Measurements from ENCODE around the gene SUN5. TPM values are rescaled to one million over a fixed set of nuclear protein-coding genes. Genes with fewer than 3 reads are reported as not detected.
A peak's percentile ranks its signal among the peaks of the same experiment; 100 is the strongest.

SUN5 gene
- total RNA-seq, 1 donor from 2014 or later, result not detected

GRCh38 chr20:32945710-32946221, 58.5 kb downstream of the SUN5 start:
- Mint-ChIP-seq H3K4me1 (ENCODE audit: unreplicated experiment) (peaks cover 4% of the 10 kb centered on the region), H3K9me3 (peaks cover 5% of the 10 kb centered on the region), H3K36me3 (no peaks in the 10 kb centered on the region), H3K27me3 (peaks cover 42% of the 10 kb centered on the region), H3K4me3 (no peak overlapping the region), H3K27ac (no peak overlapping the region)
- DNase-seq (ENCODE audit: extremely low spot score, unreplicated experiment), result no peak
- peak; percentile 79 for TF ChIP-seq CTCF (conservative IDR thresholded peaks at IDR 0.05)

- Mint-ChIP-seq H3K9me3 (peaks cover 5% of the 10 kb centered on the region), H3K4me3 (no peak overlapping the region), H3K4me1 (ENCODE audit: unreplicated experiment) (no peaks in the 10 kb centered on the region), H3K27me3 (peaks cover 21% of the 10 kb centered on the region), H3K36me3 (no peaks in the 10 kb centered on the region), H3K27ac (no peak overlapping the region)
- peak; percentile 62 for DNase-seq (ENCODE audit: extremely low spot score, unreplicated experiment)
- TF ChIP-seq CTCF (conservative IDR thresholded peaks at IDR 0.05), result no peak
Observed at GRCh38 chr20:32943490-32944052, 60.7 kb downstream of the SUN5 start.

GRCh38 chr20:32941155-32941885, 62.9 kb downstream of the SUN5 start:
- Mint-ChIP-seq H3K27me3 (peaks cover 17% of the 10 kb centered on the region), H3K9me3 (peaks cover 5% of the 10 kb centered on the region), H3K4me3 (no peak overlapping the region), H3K27ac (no peak overlapping the region), H3K36me3 (no peaks in the 10 kb centered on the region), H3K4me1 (ENCODE audit: unreplicated experiment) (no peaks in the 10 kb centered on the region)
- no peak for DNase-seq (ENCODE audit: extremely low spot score, unreplicated experiment)
- TF ChIP-seq CTCF (conservative IDR thresholded peaks at IDR 0.05), result no peak

- Mint-ChIP-seq H3K9me3 (no peaks in the 10 kb centered on the region), H3K27ac (no peak overlapping the region), H3K27me3 (peaks cover 5% of the 10 kb centered on the region), H3K4me3 (no peak overlapping the region), H3K36me3 (no peaks in the 10 kb centered on the region), H3K4me1 (ENCODE audit: unreplicated experiment) (no peaks in the 10 kb centered on the region)
- no peak for TF ChIP-seq CTCF (conservative IDR thresholded peaks at IDR 0.05)
- DNase-seq (ENCODE audit: extremely low spot score, unreplicated experiment), result peak; percentile 31
Observed at GRCh38 chr20:32934580-32934979, 69.7 kb downstream of the SUN5 start.

Other genes starting within 250 kb of the SUN5 start
- 18.2 and 19.7 TPM in 2 replicates for gene DNMT3B, start 242.0 kb downstream of the SUN5 start, total RNA-seq (ENCODE audit: low replicate concordance)
- 144 and 189 TPM in 2 replicates for gene MAPRE1, start 184.5 kb downstream of the SUN5 start, total RNA-seq (ENCODE audit: low replicate concordance)
- 0.07 and 0.97 TPM in 2 replicates for gene EFCAB8, start 145.5 kb downstream of the SUN5 start, total RNA-seq (ENCODE audit: low replicate concordance)
- 0.22 TPM in 1 of 2 replicates, not detected in the other for gene BPIFB2, start 3.3 kb upstream of the SUN5 start, total RNA-seq (ENCODE audit: low replicate concordance)
- not detected in 2 replicates for gene BPIFB6, start 27.2 kb upstream of the SUN5 start, total RNA-seq (ENCODE audit: low replicate concordance)
- not detected in 2 replicates for gene BPIFB3, start 49.5 kb upstream of the SUN5 start, total RNA-seq (ENCODE audit: low replicate concordance)
- gene BPIFB4, start 75.2 kb upstream of the SUN5 start, total RNA-seq (ENCODE audit: low replicate concordance), result not detected in 2 replicates
- gene BPIFA2, start 163.7 kb upstream of the SUN5 start, total RNA-seq (ENCODE audit: low replicate concordance), result not detected in 2 replicates
- gene BPIFA3, start 212.9 kb upstream of the SUN5 start, total RNA-seq (ENCODE audit: low replicate concordance), result not detected in 2 replicates
- 0.69 and 0.97 TPM in 2 replicates for gene BPIFA1, start 231.6 kb upstream of the SUN5 start, total RNA-seq (ENCODE audit: low replicate concordance)